GM19438 (cell line): ENCODE data around the gene UBTD2.

Experiments used
- ATAC-seq: cut with Tn5 transposase; IDR thresholded peaks from one replicate; pipeline ENCODE4 v1.9.1; 2021; ENCODE audit warnings: low read depth; ENCODE audit not compliant: unreplicated experiment

UBTD2 gene

GRCh38 chr5:172177176-172177575 is 106.4 kb downstream of the UBTD2 start:
- ATAC-seq = no peak

GRCh38 chr5:172175263-172175719 is 108.3 kb downstream of the UBTD2 start:
- ATAC-seq = peak; percentile 46

GRCh38 chr5:172173564-172174153 is 109.9 kb downstream of the UBTD2 start:
- no peak for ATAC-seq

GRCh38 chr5:172172912-172173563 is 110.5 kb downstream of the UBTD2 start:
- ATAC-seq = no peak

GRCh38 chr5:172171118-172171517 is 112.4 kb downstream of the UBTD2 start:
- ATAC-seq = no peak

GRCh38 chr5:172170251-172170701 is 113.3 kb downstream of the UBTD2 start:
- no peak for ATAC-seq

- ATAC-seq = no peak
Measured at GRCh38 chr5:172169216-172169615, 114.3 kb downstream of the UBTD2 start.

GRCh38 chr5:172168311-172168710 is 115.3 kb downstream of the UBTD2 start:
- no peak for ATAC-seq

- no peak for ATAC-seq
Measured at GRCh38 chr5:172167895-172168294, 115.7 kb downstream of the UBTD2 start.

GRCh38 chr5:172166030-172166826 is 117.3 kb downstream of the UBTD2 start:
- no peak for ATAC-seq

- no peak for ATAC-seq
Measured at GRCh38 chr5:172165465-172165864, 118.1 kb downstream of the UBTD2 start.

- no peak for ATAC-seq
Measured at GRCh38 chr5:172164769-172165212, 118.8 kb downstream of the UBTD2 start.

GRCh38 chr5:172163346-172163745 is 120.2 kb downstream of the UBTD2 start:
- ATAC-seq = no peak

GRCh38 chr5:172162987-172163343 is 120.6 kb downstream of the UBTD2 start:
- no peak for ATAC-seq

- no peak for ATAC-seq
Measured at GRCh38 chr5:172162323-172162986, 121.1 kb downstream of the UBTD2 start.

- ATAC-seq = no peak
Measured at GRCh38 chr5:172160506-172160905, 123.1 kb downstream of the UBTD2 start.
